MCF 10A (cell line): Measurements from ENCODE around the gene GMPPA. TPM values are rescaled to one million over a fixed set of nuclear protein-coding genes. Genes with fewer than 3 reads are reported as not detected.

Experiments
- BruUV-seq: library from RNA; stranded (reverse); fragments of 400-500 nt; replicated peaks from 2 replicates; lab custom pipeline; 2021; lab: Mats Ljungman, UMichigan
- CTCF ChIA-PET: fragments of 300-600 bp; sonication (Branson Sonifier 250); formaldehyde crosslinking; extraction: SDS; loops from one replicate; lab custom pipeline; 2021; ENCODE audit warnings: antibody characterized with exemption, inconsistent platforms; lab: Yijun Ruan, JAX
- POLR2A ChIA-PET: fragments of 300-600, 350-650 bp; sonication (Branson Sonifier 250); formaldehyde crosslinking; extraction: SDS; loops from one replicate; lab custom pipeline; 2020; ENCODE audit warnings: antibody characterized with exemption, inconsistent platforms; lab: Yijun Ruan, JAX
- DNase-seq: peaks from one replicate; pipeline ENCODE4 v3.0.0-alpha.2; 2018; ENCODE audit not compliant: unreplicated experiment
- H3K27ac Mint-ChIP-seq: one replicate; pipeline ENCODE4 v1.8.0; 2022; ENCODE audit warnings: mild to moderate bottlenecking, low read depth, mixed read lengths; ENCODE audit not compliant: unreplicated experiment
- H3K27me3 Mint-ChIP-seq: one replicate; pipeline ENCODE4 v1.8.0; 2022; ENCODE audit warnings: mixed read lengths; ENCODE audit not compliant: insufficient read depth, unreplicated experiment
- H3K36me3 Mint-ChIP-seq: one replicate; pipeline ENCODE4 v1.8.0; 2022; ENCODE audit warnings: mild to moderate bottlenecking, moderate library complexity, mixed read lengths; ENCODE audit not compliant: insufficient read depth, unreplicated experiment
- H3K4me1 Mint-ChIP-seq: one replicate; pipeline ENCODE4 v1.8.0; 2022; ENCODE audit warnings: mixed read lengths; ENCODE audit not compliant: insufficient read depth, unreplicated experiment
- H3K4me3 Mint-ChIP-seq: one replicate; pipeline ENCODE4 v1.8.0; 2022; ENCODE audit warnings: mild to moderate bottlenecking, moderate library complexity, mixed read lengths; ENCODE audit not compliant: unreplicated experiment
- H3K9me3 Mint-ChIP-seq: one replicate; pipeline ENCODE4 v1.8.0; 2022; ENCODE audit warnings: mixed read lengths; ENCODE audit not compliant: unreplicated experiment
- intact Hi-C: fragments of 100-400 bp; cut with micrococcal nuclease; formaldehyde crosslinking; loops from 2 replicates; pipeline ENCODE4 v1.14.1; 2022
- total RNA-seq: library from RNA; stranded (reverse); gene quantifications from 2 replicates; pipeline ENCODE4 v1.2.3, GENCODE V29; 2022
- TF ChIP-seq, protein P1 (sequence below): fragments of 200-600 bp; IDR thresholded peaks from one replicate; pipeline ENCODE4 v1.8.0; 2022; ENCODE audit warnings: antibody characterized with exemption, mild to moderate bottlenecking; ENCODE audit not compliant: unreplicated experiment

GMPPA gene
- total RNA-seq, 1 experiment from 2014 or later = 70.7 TPM

GRCh38 chr2:219521066-219521880 lies 22.6 kb downstream of the GMPPA start:
- Mint-ChIP-seq H3K9me3 (no peaks in the 10 kb centered on the region), H3K36me3 (no peaks in the 10 kb centered on the region), H3K4me3 (no peak overlapping the region), H3K27me3 (peaks cover 58% of the 10 kb centered on the region), H3K4me1 (peaks cover 18% of the 10 kb centered on the region), H3K27ac (no peak overlapping the region)
- TF ChIP-seq, protein P1, sequence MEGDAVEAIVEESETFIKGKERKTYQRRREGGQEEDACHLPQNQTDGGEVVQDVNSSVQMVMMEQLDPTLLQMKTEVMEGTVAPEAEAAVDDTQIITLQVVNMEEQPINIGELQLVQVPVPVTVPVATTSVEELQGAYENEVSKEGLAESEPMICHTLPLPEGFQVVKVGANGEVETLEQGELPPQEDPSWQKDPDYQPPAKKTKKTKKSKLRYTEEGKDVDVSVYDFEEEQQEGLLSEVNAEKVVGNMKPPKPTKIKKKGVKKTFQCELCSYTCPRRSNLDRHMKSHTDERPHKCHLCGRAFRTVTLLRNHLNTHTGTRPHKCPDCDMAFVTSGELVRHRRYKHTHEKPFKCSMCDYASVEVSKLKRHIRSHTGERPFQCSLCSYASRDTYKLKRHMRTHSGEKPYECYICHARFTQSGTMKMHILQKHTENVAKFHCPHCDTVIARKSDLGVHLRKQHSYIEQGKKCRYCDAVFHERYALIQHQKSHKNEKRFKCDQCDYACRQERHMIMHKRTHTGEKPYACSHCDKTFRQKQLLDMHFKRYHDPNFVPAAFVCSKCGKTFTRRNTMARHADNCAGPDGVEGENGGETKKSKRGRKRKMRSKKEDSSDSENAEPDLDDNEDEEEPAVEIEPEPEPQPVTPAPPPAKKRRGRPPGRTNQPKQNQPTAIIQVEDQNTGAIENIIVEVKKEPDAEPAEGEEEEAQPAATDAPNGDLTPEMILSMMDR = peak; percentile 51
- DNase-seq = peak; percentile 29
- ChIA-PET CTCF (interaction anchor here (0.6 to 2.1 kb wide), 17 partner anchors 9 to 238 kb away, joined by 3 to 26 read pairs (median 4); partner anchors contain the start of gene GMPPA), POLR2A (interaction anchor here (0.6 kb wide), 1 partner anchor 273 kb away, joined by 3 read pairs; no protein-coding TSS in a partner anchor)
- no TSS peak for BruUV-seq
- intact Hi-C loops = no loop called here

DNA sequence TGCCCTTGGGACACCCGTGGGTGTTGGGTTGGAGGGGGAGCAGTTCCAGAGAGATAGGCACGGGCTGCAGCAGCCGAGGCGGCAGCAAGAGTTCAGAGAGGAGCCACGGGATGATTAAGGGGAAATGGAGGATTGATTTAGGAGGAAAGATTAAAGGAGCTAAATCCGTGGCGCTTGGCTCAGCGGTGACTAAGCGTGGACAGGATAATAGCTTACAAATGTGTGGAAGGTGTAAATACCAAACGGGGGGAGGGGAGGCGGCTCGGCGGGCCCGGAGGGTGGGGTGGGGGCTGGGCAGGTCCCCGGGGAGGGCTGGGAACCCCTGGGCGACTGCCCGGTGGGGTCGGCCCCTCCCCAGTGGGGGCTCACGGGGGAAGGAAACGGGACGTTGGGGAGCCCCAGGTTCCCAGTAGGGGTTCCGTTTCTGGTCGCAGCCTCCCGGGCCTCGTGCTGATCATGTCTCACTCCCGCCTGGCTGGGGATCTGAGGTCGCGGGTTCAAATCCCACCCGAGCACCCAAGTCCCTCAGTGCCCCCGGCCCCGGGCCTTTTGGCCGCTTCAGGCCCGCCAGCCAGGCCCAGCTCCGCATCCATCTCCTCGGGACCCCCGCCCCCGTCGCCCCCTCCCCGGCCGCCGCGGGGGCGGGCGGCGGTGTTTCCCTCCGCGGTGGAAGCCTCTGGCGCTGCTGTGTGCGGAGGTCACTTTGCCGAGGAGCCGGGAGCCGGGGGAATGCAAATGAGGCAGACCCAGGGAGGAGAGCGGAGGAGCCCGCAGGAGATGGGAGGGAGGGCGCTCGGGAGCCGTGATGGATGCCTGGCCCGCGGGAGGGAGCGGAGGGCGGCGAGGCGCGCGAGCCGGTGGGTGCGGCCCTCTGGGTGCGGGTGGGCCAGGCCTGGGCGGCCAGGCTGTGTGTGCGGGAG lies 23.7 kb downstream of the GMPPA start:
- Mint-ChIP-seq H3K4me1 (peaks cover 18% of the 10 kb centered on the region), H3K27me3 (peaks cover 58% of the 10 kb centered on the region), H3K27ac (no peak overlapping the region), H3K9me3 (no peaks in the 10 kb centered on the region), H3K36me3 (no peaks in the 10 kb centered on the region), H3K4me3 (no peak overlapping the region)
- ChIA-PET POLR2A (no interaction called here), CTCF (interaction anchor here (0.6 to 1.8 kb wide), 8 partner anchors 9 to 120 kb away, joined by 3 to 7 read pairs (median 4); no protein-coding TSS in a partner anchor)
- peak; percentile 33 for DNase-seq
- intact Hi-C loops = no loop called here
- TF ChIP-seq, protein P1 = no peak
- BruUV-seq = no TSS peak

DNA sequence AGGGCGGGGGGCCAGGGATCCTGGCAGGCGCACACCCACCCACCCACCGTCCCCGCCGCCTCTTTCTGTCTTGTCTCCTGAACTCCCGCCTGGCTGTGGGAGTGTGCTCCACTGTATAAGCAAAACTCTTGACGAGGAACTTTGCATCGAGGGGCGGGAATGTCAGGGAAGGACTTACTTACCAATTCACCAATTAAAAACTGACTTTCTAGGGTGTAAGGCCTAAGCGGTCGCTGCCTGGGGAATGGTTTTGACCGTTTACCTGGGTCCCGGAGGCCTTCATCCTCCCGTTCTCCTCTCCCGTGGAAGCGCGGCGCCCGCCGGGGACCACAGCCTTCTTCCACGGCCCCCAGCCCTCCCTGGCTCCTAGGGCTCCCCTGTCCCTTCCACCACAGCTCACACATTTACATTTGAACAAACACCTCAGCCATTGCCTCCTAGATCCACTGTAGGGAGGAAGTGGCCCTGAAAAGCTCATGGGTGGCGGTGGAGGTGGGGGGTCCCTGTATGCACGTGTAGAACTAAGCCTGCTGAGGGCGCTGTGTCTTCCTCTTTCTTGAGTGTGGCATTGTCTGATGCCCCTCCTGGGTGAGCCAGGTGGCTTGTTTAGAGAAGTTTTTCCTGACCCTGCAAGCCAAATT lies 24.5 kb downstream of the GMPPA start:
- Mint-ChIP-seq H3K9me3 (no peaks in the 10 kb centered on the region), H3K27ac (no peak overlapping the region), H3K36me3 (no peaks in the 10 kb centered on the region), H3K27me3 (peaks cover 58% of the 10 kb centered on the region), H3K4me3 (no peak overlapping the region), H3K4me1 (peaks cover 18% of the 10 kb centered on the region)
- DNase-seq = no peak
- POLR2A ChIA-PET = no interaction called here
- BruUV-seq = no TSS peak
- TF ChIP-seq, protein P1 = no peak
- intact Hi-C loops = no loop called here
- CTCF ChIA-PET = interaction anchor here (0.6 to 1.8 kb wide), 4 partner anchors 8 to 136 kb away, joined by 3 to 6 read pairs (median 5); partner anchors contain the start of gene GMPPA
